ENCODE results near the gene TMEM240.

- no peak for TF ChIP-seq POLR2AphosphoS5 (IDR thresholded peaks at IDR 0.05; ENCODE audit: low read depth, low read length)
- TF ChIP-seq POLR2A (IDR thresholded peaks at IDR 0.05; ENCODE audit: low read depth, low read length), result no peak
Measured at GRCh38 chr1:1548591-1548990, 8.2 kb upstream of the TMEM240 start.

All from GM12892 (cell line).